Keratinocyte (primary cell): ENCODE results near the gene B4GALT4.

Experiments
- EZH2 ChIP-seq: IDR thresholded peaks from one replicate; pipeline ENCODE4 v1.6.1; 2012; ENCODE audit warnings: inconsistent platforms, mild to moderate bottlenecking, low read length, moderate library complexity
- TF ChIP-seq, protein P1 (sequence below), 3 experiments: IDR thresholded peaks in 1 of 3; conservative IDR thresholded peaks in 1 of 3; optimal IDR thresholded peaks in 1 of 3; 2 replicates in 2 of 3; 3 replicates in 1 of 3; pipeline versions ENCODE3 to v1.5.1; 2011; ENCODE audit warnings: low read length in 3 of 3, mild to moderate bottlenecking in 3 of 3, moderate library complexity in 2 of 3, control low read depth in 1 of 3, inconsistent platforms in 1 of 3; ENCODE audit not compliant: insufficient read depth in 2 of 3; ENCODE audit errors: extremely low read depth in 1 of 3

DNA sequence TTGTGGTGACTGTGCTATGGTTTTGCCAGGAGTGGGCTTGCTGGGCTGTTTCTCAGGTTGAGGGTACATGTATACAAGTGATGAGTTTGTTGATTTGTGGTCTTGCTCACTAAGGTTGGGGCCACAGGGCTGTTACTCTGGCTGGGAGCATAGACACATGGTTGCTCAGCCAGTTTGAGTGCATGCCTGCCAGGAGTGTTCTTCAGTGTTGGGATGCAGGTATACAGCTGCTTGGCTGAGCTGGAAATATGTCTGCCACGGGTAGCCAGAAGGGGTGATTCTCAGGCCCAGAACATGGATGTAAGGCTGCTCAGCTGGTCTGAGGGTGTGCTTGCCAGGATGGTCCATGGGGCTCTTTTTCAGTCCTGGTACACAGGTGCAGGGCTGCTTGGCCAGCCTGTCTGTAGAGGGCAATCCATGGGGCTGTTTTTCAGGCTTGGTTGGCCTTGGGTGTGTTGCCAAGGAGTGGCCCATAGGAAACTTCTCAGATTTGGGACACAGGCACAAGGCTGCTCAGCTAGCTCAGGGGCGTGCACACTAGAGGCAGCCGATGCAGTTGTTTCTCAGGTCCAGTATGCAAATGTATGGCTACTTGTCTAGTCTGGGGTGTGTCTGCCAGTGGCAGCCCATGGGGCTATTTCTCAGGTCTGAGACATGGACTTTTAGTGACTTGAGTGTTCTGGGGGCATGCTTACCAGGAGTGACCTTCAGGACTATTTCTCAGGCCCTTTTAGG is 48.2 kb upstream of the B4GALT4 start:
- TF ChIP-seq, protein P1, sequence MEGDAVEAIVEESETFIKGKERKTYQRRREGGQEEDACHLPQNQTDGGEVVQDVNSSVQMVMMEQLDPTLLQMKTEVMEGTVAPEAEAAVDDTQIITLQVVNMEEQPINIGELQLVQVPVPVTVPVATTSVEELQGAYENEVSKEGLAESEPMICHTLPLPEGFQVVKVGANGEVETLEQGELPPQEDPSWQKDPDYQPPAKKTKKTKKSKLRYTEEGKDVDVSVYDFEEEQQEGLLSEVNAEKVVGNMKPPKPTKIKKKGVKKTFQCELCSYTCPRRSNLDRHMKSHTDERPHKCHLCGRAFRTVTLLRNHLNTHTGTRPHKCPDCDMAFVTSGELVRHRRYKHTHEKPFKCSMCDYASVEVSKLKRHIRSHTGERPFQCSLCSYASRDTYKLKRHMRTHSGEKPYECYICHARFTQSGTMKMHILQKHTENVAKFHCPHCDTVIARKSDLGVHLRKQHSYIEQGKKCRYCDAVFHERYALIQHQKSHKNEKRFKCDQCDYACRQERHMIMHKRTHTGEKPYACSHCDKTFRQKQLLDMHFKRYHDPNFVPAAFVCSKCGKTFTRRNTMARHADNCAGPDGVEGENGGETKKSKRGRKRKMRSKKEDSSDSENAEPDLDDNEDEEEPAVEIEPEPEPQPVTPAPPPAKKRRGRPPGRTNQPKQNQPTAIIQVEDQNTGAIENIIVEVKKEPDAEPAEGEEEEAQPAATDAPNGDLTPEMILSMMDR (optimal IDR thresholded peaks at IDR 0.05 in 1 of 3, IDR thresholded peaks at IDR 0.05 in 1 of 3, conservative IDR thresholded peaks at IDR 0.05 in 1 of 3; ENCODE audit: extremely low read depth in 1 of 3, insufficient read depth in 2 of 3, low read length in 3 of 3), result no peak
- TF ChIP-seq EZH2, result no peak
